Retinal pigment epithelial cell (primary cell): ENCODE results near the gene NRGN.

Experiments used
- DNase-seq: peaks from one replicate; pipeline ENCODE4 v3.0.0-alpha.2; 2010; ENCODE audit warnings: low read depth
- H3K4me3 ChIP-seq: 2 replicates; pipeline ENCODE4 v1.5.1; 2011; ENCODE audit warnings: mild to moderate bottlenecking, low read length, control low read depth, moderate library complexity
- CTCF ChIP-seq: conservative IDR thresholded peaks from 2 replicates; pipeline ENCODE4 v1.5.1; 2011; ENCODE audit warnings: low read depth, low read length, control low read depth, inconsistent platforms

Gene NRGN

GRCh38 chr11:124756033-124756752 is 16.5 kb downstream of the NRGN start:
- H3K4me3 ChIP-seq: no peak overlapping the region
- DNase-seq: no peak
- no peak for TF ChIP-seq CTCF

- no peak for TF ChIP-seq CTCF
- no peak overlapping the region for H3K4me3 ChIP-seq
- no peak for DNase-seq
Observed at GRCh38 chr11:124756753-124757227, 17.0 kb downstream of the NRGN start.

- DNase-seq: no peak
- no peak for TF ChIP-seq CTCF
- H3K4me3 ChIP-seq: no peak overlapping the region
Observed at GRCh38 chr11:124757320-124757719, 17.6 kb downstream of the NRGN start.

- no peak for DNase-seq
- peak; percentile 78 for TF ChIP-seq CTCF
- peak overlapping the region; percentile 42 for H3K4me3 ChIP-seq
Observed at GRCh38 chr11:124758355-124759265, 18.9 kb downstream of the NRGN start.

GRCh38 chr11:124759266-124760204 is 19.8 kb downstream of the NRGN start:
- H3K4me3 ChIP-seq: no peak overlapping the region
- DNase-seq: no peak
- TF ChIP-seq CTCF: no peak

DNA sequence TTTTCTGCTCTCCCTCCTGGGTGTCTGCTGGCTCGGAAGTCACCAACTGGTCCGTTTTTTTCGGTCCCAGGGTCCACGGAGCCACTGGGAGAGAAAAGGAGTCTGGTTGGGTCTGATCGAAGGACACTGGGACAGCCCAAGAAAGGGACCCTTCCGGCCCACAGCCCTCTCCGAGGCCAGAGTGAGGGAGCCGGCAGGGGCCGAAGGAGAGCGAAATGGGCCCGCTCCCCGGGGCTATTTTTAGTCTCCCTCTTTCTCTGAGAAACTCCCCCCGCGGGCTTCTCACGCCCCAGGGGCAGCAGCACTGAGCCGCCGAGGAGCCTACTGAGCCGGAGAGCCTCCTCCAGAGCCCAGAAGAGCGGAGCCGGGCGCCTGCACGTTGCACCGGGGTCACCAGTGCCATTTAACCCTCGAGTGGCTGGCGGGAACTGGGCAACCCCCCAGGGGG is 20.5 kb downstream of the NRGN start:
- no peak for DNase-seq
- no peak overlapping the region for H3K4me3 ChIP-seq
- no peak for TF ChIP-seq CTCF
